Parathyroid adenoma (tissue), 2 donors: ENCODE results near the gene FKBP10.

Experiments used
- H2AFZ ChIP-seq: fragments of 300-600 bp; sonication (generic); one replicate; pipeline ENCODE4 v1.7.0; 2017; ENCODE audit warnings: antibody characterized with exemption, mild to moderate bottlenecking
- H3K27ac ChIP-seq: fragments of 300-600 bp; sonication (generic); one replicate; pipeline ENCODE4 v1.7.0; 2017
- H3K27me3 ChIP-seq: fragments of 300-600 bp; sonication (generic); one replicate; pipeline ENCODE4 v1.7.0; 2017; ENCODE audit warnings: low read length; ENCODE audit not compliant: control insufficient read depth, insufficient read depth
- H3K36me3 ChIP-seq: fragments of 300-600 bp; sonication (generic); one replicate; pipeline ENCODE4 v1.7.0; 2017; ENCODE audit warnings: low read length; ENCODE audit not compliant: control insufficient read depth, insufficient read depth
- H3K4me1 ChIP-seq: fragments of 300-600 bp; sonication (generic); one replicate; pipeline ENCODE4 v1.7.0; 2017; ENCODE audit warnings: control low read depth
- H3K4me2 ChIP-seq: fragments of 300-600 bp; sonication (generic); one replicate; pipeline ENCODE4 v1.7.0; 2017; ENCODE audit warnings: low read length
- H3K4me3 ChIP-seq: fragments of 300-600 bp; sonication (generic); one replicate; pipeline ENCODE4 v1.7.0; 2017; ENCODE audit warnings: low read depth, low read length
- H3K79me2 ChIP-seq: fragments of 300-600 bp; sonication (generic); one replicate; pipeline ENCODE4 v1.7.0; 2017; ENCODE audit warnings: control low read depth
- H3K9ac ChIP-seq: fragments of 300-600 bp; sonication (generic); one replicate; pipeline ENCODE4 v1.7.0; 2017; ENCODE audit warnings: mild to moderate bottlenecking
- H3K9me3 ChIP-seq: fragments of 300-600 bp; sonication (generic); one replicate; pipeline ENCODE4 v1.7.0; 2017; ENCODE audit warnings: low read length; ENCODE audit not compliant: control insufficient read depth
- TF ChIP-seq, protein P1 (sequence below): fragments of 300-600 bp; sonication (generic); IDR thresholded peaks from one replicate; pipeline ENCODE4 v1.7.0; 2017; ENCODE audit warnings: antibody characterized with exemption, mild to moderate bottlenecking
- donor health status: primary hyperparathyroidism.

Gene FKBP10

GRCh38 chr17:41806685-41807445, 5.9 kb upstream of the FKBP10 start:
- Histone ChIP-seq H3K79me2 (no peaks in the 10 kb centered on the region), H3K36me3 (no peaks in the 10 kb centered on the region)
- TF ChIP-seq, protein P1, sequence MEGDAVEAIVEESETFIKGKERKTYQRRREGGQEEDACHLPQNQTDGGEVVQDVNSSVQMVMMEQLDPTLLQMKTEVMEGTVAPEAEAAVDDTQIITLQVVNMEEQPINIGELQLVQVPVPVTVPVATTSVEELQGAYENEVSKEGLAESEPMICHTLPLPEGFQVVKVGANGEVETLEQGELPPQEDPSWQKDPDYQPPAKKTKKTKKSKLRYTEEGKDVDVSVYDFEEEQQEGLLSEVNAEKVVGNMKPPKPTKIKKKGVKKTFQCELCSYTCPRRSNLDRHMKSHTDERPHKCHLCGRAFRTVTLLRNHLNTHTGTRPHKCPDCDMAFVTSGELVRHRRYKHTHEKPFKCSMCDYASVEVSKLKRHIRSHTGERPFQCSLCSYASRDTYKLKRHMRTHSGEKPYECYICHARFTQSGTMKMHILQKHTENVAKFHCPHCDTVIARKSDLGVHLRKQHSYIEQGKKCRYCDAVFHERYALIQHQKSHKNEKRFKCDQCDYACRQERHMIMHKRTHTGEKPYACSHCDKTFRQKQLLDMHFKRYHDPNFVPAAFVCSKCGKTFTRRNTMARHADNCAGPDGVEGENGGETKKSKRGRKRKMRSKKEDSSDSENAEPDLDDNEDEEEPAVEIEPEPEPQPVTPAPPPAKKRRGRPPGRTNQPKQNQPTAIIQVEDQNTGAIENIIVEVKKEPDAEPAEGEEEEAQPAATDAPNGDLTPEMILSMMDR: no peak

GRCh38 chr17:41810659-41811548, 1.9 kb upstream of the FKBP10 start:
- Histone ChIP-seq H3K4me2 (peak overlapping the region; percentile 80), H3K79me2 (no peaks in the 10 kb centered on the region), H3K9ac (no peak overlapping the region), H3K9me3 (no peaks in the 10 kb centered on the region), H2AFZ (peak overlapping the region; percentile 99), H3K27ac (peak overlapping the region; percentile 70), H3K27me3 (no peaks in the 10 kb centered on the region), H3K4me1 (peaks cover 12% of the 10 kb centered on the region), H3K36me3 (no peaks in the 10 kb centered on the region), H3K4me3 (peak overlapping the region; percentile 74)
- TF ChIP-seq, protein P1: no peak

More at GRCh38 chr17:41806685-41807445, 5.9 kb upstream of the FKBP10 start:
- Histone ChIP-seq H3K27me3 (no peaks in the 10 kb centered on the region), H3K9me3 (no peaks in the 10 kb centered on the region), H3K4me3 (no peak overlapping the region), H3K4me1 (peaks cover 4% of the 10 kb centered on the region), H3K27ac (no peak overlapping the region), H3K9ac (no peak overlapping the region), H2AFZ (no peak overlapping the region), H3K4me2 (no peak overlapping the region)

GRCh38 chr17:41811549-41812380, 1.0 kb upstream of the FKBP10 start, which contains the start of gene P3H4:
TSS of gene P3H4 (minus strand) at chr17:41811949. CDS start at chr17:41811915, 34 bp downstream.
- Histone ChIP-seq H3K9me3 (no peaks in the 10 kb centered on the region), H3K9ac (peak within 1 kb of the TSS; percentile 37), H3K36me3 (no peaks in the 10 kb centered on the region), H3K27me3 (no peaks in the 10 kb centered on the region), H3K4me3 (peak within 1 kb of the TSS; percentile 74), H3K4me2 (peak within 1 kb of the TSS; percentile 80), H3K4me1 (peaks cover 12% of the 10 kb centered on the region), H2AFZ (peak within 1 kb of the TSS; percentile 99), H3K27ac (peak within 1 kb of the TSS; percentile 70), H3K79me2 (no peaks in the 10 kb centered on the region)
- TF ChIP-seq, protein P1: peak; percentile 65

DNA sequence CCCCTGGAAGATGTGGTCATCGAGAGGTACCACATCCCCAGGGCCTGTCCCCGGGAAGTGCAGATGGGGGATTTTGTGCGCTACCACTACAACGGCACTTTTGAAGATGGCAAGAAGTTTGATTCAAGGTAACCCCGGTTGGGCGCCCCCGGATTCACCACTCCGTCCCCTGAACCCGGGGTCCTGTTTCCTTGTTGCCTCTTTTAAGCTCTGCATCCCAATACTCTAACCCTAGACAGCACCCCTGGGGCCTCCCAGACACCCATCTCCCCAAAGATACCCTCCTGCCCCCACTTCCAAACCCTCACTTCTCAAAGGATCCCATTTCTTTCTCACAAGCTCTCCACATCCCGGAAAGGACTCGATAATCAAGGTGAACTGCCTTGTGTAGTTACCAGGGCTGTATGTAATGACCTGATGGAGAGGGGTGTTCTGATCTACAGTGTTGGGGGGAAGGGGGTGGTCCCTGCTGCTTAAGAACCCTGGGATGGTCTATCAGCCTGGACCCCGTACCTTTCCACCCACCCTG, 412 bp downstream of the FKBP10 start:
- H3K9ac ChIP-seq: peak overlapping the region; percentile 37
- peaks cover 12% of the 10 kb centered on the region for H3K4me1 ChIP-seq
- peak overlapping the region; percentile 70 for H3K27ac ChIP-seq

More for the DNA sequence above, 412 bp downstream of the FKBP10 start:
- Histone ChIP-seq H3K4me3 (peak overlapping the region; percentile 74), H3K79me2 (no peaks in the 10 kb centered on the region), H3K4me2 (peak overlapping the region; percentile 80), H2AFZ (peak overlapping the region; percentile 99), H3K36me3 (no peaks in the 10 kb centered on the region), H3K9me3 (no peaks in the 10 kb centered on the region), H3K27me3 (no peaks in the 10 kb centered on the region)
- TF ChIP-seq, protein P1: no peak
